Measurements from ENCODE around the gene EPN2. TPM values are rescaled to one million over a fixed set of nuclear protein-coding genes. Genes with fewer than 3 reads are reported as not detected.

The EPN2 gene
- total RNA-seq, 1 experiment from 2014 or later = 18.1 TPM

GRCh38 chr17:19239544-19239943 is 2.4 kb downstream of the EPN2 start:
- DNase-seq (ENCODE audit: low spot score) = no peak

- peak; percentile 36 for DNase-seq (ENCODE audit: low spot score)
Observed at GRCh38 chr17:19242323-19242722, 5.2 kb downstream of the EPN2 start.

GRCh38 chr17:19242926-19243325 is 5.8 kb downstream of the EPN2 start:
- DNase-seq (ENCODE audit: low spot score) = no peak

- DNase-seq (ENCODE audit: low spot score) = no peak
Observed at GRCh38 chr17:19243838-19244237, 6.7 kb downstream of the EPN2 start.

- no peak for DNase-seq (ENCODE audit: low spot score)
Observed at GRCh38 chr17:19244357-19244756, 7.2 kb downstream of the EPN2 start.

GRCh38 chr17:19244781-19245180 is 7.6 kb downstream of the EPN2 start:
- no peak for DNase-seq (ENCODE audit: low spot score)

GRCh38 chr17:19247473-19247872 is 10.3 kb downstream of the EPN2 start:
- no peak for DNase-seq (ENCODE audit: low spot score)

- peak; percentile 1 for DNase-seq (ENCODE audit: low spot score)
Observed at GRCh38 chr17:19248151-19248927, 11.2 kb downstream of the EPN2 start.

- peak; percentile 1 for DNase-seq (ENCODE audit: low spot score)
Observed at GRCh38 chr17:19248928-19249574, 11.9 kb downstream of the EPN2 start.

GRCh38 chr17:19249681-19250080 is 12.5 kb downstream of the EPN2 start:
- DNase-seq (ENCODE audit: low spot score) = no peak

- DNase-seq (ENCODE audit: low spot score) = no peak
Observed at GRCh38 chr17:19250421-19251173, 13.4 kb downstream of the EPN2 start.

- no peak for DNase-seq (ENCODE audit: low spot score)
Observed at GRCh38 chr17:19253112-19253511, 15.9 kb downstream of the EPN2 start.

- DNase-seq (ENCODE audit: low spot score) = peak; percentile 1
Observed at GRCh38 chr17:19254651-19255050, 17.5 kb downstream of the EPN2 start.

- DNase-seq (ENCODE audit: low spot score) = no peak
Observed at GRCh38 chr17:19255279-19255678, 18.1 kb downstream of the EPN2 start.

GRCh38 chr17:19258371-19258770 is 21.2 kb downstream of the EPN2 start:
- DNase-seq (ENCODE audit: low spot score) = no peak

GRCh38 chr17:19260958-19261357 is 23.8 kb downstream of the EPN2 start:
- peak; percentile 59 for DNase-seq (ENCODE audit: low spot score)

GRCh38 chr17:19261426-19261825 is 24.3 kb downstream of the EPN2 start:
- no peak for DNase-seq (ENCODE audit: low spot score)

- DNase-seq (ENCODE audit: low spot score) = no peak
Observed at GRCh38 chr17:19262650-19263631, 25.8 kb downstream of the EPN2 start.

GRCh38 chr17:19263641-19264051 is 26.5 kb downstream of the EPN2 start:
- no peak for DNase-seq (ENCODE audit: low spot score)

GRCh38 chr17:19264268-19264667 is 27.1 kb downstream of the EPN2 start:
- DNase-seq (ENCODE audit: low spot score) = no peak

GRCh38 chr17:19264681-19265080 is 27.5 kb downstream of the EPN2 start:
- no peak for DNase-seq (ENCODE audit: low spot score)

Data from HT-29 (cell line).